Fibroblast of villous mesenchyme (primary cell): Measurements from ENCODE around the gene CFAP69. TPM values are rescaled to one million over a fixed set of nuclear protein-coding genes. Genes with fewer than 3 reads are reported as not detected.
"Not testable (repeated sequence)": the region's sequence is repeated elsewhere in the genome, so short reads cannot be mapped to it uniquely, and the experiment has no call there.

Experiments used
- DNase-seq: peaks from one replicate; pipeline ENCODE4 v3.0.0-alpha.2; 2010; ENCODE audit warnings: low read depth
- H3K4me3 ChIP-seq: 2 replicates; pipeline ENCODE4 v1.5.1; 2011; ENCODE audit warnings: low read depth, mild to moderate bottlenecking, low read length
- total RNA-seq: library from RNA; depleted of rRNA; stranded (reverse); fragments of >200 nt; gene quantifications from 2 replicates; pipeline ENCODE4 v1.2.3, GENCODE V29; 2012
- TF ChIP-seq, protein P1 (sequence below): IDR thresholded peaks from 2 replicates; pipeline ENCODE4 v1.5.1; 2012; ENCODE audit warnings: low read depth, mild to moderate bottlenecking, low read length; ENCODE audit not compliant: insufficient read depth

The CFAP69 gene
- total RNA-seq, 1 donor = 2.6 TPM

- TF ChIP-seq, protein P1, sequence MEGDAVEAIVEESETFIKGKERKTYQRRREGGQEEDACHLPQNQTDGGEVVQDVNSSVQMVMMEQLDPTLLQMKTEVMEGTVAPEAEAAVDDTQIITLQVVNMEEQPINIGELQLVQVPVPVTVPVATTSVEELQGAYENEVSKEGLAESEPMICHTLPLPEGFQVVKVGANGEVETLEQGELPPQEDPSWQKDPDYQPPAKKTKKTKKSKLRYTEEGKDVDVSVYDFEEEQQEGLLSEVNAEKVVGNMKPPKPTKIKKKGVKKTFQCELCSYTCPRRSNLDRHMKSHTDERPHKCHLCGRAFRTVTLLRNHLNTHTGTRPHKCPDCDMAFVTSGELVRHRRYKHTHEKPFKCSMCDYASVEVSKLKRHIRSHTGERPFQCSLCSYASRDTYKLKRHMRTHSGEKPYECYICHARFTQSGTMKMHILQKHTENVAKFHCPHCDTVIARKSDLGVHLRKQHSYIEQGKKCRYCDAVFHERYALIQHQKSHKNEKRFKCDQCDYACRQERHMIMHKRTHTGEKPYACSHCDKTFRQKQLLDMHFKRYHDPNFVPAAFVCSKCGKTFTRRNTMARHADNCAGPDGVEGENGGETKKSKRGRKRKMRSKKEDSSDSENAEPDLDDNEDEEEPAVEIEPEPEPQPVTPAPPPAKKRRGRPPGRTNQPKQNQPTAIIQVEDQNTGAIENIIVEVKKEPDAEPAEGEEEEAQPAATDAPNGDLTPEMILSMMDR = no peak
- DNase-seq = no peak
- H3K4me3 ChIP-seq = no peak overlapping the region
Observed at GRCh38 chr7:90326500-90326899, 81.5 kb downstream of the CFAP69 start.

DNA sequence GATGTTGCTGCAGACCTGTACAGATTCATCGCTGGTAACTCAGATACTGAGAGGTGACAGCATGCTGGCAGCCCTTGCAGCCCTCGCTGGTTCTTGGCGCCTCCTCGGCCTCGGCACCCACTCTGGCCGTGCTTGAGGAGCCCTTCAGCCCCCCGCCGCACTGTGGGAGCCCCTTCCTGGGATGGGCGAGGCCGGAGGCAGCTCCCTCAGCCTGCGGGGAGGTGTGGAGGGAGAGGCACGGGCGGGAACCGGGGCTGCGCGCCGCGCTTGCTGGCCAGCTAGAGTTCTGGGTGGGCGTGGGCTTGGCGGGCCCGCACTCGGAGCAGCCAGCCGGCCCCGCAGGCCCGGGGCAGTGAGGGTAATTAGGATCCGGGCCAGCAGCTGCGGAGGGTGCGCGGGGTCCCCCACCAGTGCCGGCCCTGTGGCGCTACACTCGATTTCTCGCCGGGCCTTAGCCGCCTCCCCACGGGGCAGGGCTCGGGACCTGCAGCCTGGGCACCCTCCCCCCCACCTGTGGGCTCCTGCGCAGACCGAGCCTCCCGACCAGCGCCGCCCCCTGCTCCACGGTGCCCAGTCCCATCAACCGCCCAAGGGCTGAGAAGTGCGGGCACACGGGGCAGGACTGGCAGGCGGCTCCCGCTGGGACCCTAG, 89.3 kb downstream of the CFAP69 start:
- no peak for DNase-seq
- TF ChIP-seq, protein P1 = no peak
- H3K4me3 ChIP-seq = no peak overlapping the region

GRCh38 chr7:90334926-90335325, 90.0 kb downstream of the CFAP69 start:
- not testable (repeated sequence) for H3K4me3 ChIP-seq, DNase-seq

GRCh38 chr7:90337106-90337505, 92.1 kb downstream of the CFAP69 start:
- DNase-seq = peak; percentile 10
- H3K4me3 ChIP-seq = no peak overlapping the region
- TF ChIP-seq, protein P1 = no peak

DNA sequence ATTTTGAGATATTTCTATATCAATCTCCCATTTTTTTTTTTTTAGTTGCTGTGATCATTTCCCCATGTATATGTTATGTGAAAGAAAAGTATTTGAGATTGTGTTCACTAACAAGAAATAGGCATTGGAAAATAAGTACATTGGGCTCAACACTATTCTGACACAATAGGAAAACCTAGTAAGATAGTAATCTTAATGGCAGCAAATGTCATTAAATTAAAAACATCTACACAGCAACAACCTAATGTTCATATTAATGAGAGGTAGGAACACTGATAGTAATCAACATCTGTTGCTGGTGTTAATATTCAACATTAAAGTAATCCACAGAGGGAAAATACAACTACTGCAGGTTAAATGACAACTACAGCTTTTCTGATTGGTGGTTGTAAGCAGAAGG, 100.0 kb downstream of the CFAP69 start:
- TF ChIP-seq, protein P1 = no peak
- H3K4me3 ChIP-seq = no peak overlapping the region
- DNase-seq = no peak

- peak overlapping the region; percentile 99 for H3K4me3 ChIP-seq
- DNase-seq = peak; percentile 56
- TF ChIP-seq, protein P1 = no peak
Observed at GRCh38 chr7:90345595-90346335, 100.8 kb downstream of the CFAP69 start.

GRCh38 chr7:90346336-90347125, 101.6 kb downstream of the CFAP69 start, which contains the start of gene GTPBP10:
GTPBP10 (plus strand) TSS chr7:90346716; CDS start chr7:90346742, 26 bp downstream.
- TF ChIP-seq, protein P1 = peak; percentile 66
- DNase-seq = peak; percentile 96
- H3K4me3 ChIP-seq = peak within 1 kb of the TSS; percentile 99
